Osteocyte (in vitro differentiated cells): ENCODE measurements around the gene SYT7. TPM values are rescaled to one million over a fixed set of nuclear protein-coding genes. Genes with fewer than 3 reads are reported as not detected.

Experiments used
- DNase-seq: peaks from one replicate; pipeline ENCODE4 v3.0.0; 2021; ENCODE audit warnings: mixed read lengths; ENCODE audit not compliant: unreplicated experiment; ENCODE audit errors: extremely low spot score
- H3K27ac Mint-ChIP-seq: one replicate; pipeline ENCODE4 v1.8.0; 2021; ENCODE audit warnings: mild to moderate bottlenecking, mixed read lengths; ENCODE audit not compliant: unreplicated experiment
- H3K27me3 Mint-ChIP-seq: one replicate; pipeline ENCODE4 v1.8.0; 2021; ENCODE audit warnings: mixed read lengths; ENCODE audit not compliant: unreplicated experiment
- H3K36me3 Mint-ChIP-seq: one replicate; pipeline ENCODE4 v1.8.0; 2021; ENCODE audit warnings: mixed read lengths; ENCODE audit not compliant: unreplicated experiment
- H3K4me1 Mint-ChIP-seq: one replicate; pipeline ENCODE4 v1.8.0; 2021; ENCODE audit warnings: mixed read lengths; ENCODE audit not compliant: unreplicated experiment
- H3K4me3 Mint-ChIP-seq: one replicate; pipeline ENCODE4 v1.8.0; 2021; ENCODE audit warnings: mild to moderate bottlenecking, moderate library complexity, mixed read lengths; ENCODE audit not compliant: unreplicated experiment
- H3K9me3 Mint-ChIP-seq: one replicate; pipeline ENCODE4 v1.8.0; 2021; ENCODE audit warnings: mixed read lengths; ENCODE audit not compliant: unreplicated experiment
- long read RNA-seq: library from polyadenylated mRNA; unstranded; transcript quantifications from one replicate; pipeline ENCODE4 v2.0.0, GENCODE V29; 2021
- total RNA-seq: library from RNA; stranded (reverse); gene quantifications from 2 replicates; pipeline ENCODE4 v1.2.1, GENCODE V29; 2021
- TF ChIP-seq, protein P1 (sequence below): fragments of 200-600 bp; sonication (generic); IDR thresholded peaks from 2 replicates; pipeline ENCODE4 v1.5.0; 2021; ENCODE audit warnings: antibody characterized with exemption, mild to moderate bottlenecking, moderate library complexity

SYT7 gene, protein sequence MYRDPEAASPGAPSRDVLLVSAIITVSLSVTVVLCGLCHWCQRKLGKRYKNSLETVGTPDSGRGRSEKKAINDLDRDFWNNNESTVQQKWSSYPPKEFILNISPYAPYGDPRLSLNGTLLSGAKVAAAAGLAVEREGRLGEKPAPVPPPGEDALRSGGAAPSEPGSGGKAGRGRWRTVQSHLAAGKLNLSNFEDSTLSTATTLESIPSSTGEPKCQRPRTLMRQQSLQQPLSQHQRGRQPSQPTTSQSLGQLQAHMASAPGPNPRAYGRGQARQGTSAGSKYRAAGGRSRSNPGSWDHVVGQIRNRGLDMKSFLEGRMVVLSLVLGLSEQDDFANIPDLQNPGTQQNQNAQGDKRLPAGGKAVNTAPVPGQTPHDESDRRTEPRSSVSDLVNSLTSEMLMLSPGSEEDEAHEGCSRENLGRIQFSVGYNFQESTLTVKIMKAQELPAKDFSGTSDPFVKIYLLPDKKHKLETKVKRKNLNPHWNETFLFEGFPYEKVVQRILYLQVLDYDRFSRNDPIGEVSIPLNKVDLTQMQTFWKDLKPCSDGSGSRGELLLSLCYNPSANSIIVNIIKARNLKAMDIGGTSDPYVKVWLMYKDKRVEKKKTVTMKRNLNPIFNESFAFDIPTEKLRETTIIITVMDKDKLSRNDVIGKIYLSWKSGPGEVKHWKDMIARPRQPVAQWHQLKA
- total RNA-seq: 0.10 and 0.11 TPM in 2 replicates
- long read RNA-seq: 0 reads

DNA sequence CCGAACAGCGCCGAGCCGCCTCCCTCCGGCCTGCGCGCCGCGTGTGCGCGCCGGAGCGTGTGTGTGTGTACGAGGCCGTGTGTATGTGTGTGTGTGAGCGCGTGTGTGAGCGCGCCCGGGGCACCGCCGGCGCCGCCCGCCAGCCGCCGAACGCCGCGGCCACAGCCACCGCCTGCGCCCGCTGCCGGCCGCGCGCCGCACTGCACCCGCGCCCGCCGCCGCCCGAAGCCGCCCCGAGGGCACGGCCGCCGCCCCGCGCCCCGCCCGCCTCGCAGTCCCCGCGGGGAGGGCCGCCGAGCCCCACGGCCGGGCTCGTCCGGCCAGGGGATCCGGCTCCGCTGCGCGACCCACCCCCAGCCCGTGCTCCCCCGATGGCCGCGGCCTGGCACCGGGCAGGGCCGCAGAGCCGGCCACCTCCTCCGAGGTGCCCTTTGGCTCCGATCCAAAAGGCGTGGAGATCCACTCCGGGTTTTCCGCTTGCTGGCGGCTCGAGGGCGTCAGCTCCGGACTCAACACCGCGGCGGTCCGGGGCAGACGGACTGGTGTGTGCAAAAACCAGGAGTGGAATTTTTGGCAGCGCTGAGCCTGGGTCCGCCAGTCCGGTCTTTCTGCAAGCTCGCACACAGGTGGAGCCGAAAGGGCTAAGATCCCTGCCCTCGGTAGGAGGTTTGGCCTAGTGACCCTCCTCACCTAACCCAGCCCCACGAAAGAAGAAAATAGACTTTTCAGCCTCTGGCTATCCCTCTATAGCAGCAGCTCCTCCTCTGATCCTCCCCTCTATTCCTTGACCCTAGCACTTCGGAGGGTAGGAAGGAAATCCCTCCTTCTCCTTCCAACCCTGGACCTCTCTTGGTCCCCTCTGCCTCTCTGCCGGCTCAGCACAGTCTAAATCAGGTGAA, at the start of gene SYT7:
Gene SYT7, minus strand, starts transcription at position 47 of the 899 bp plus-strand sequence. CDS start 256 bp downstream, outside the sequence.
- H3K27me3 Mint-ChIP-seq: peaks cover 58% of the 10 kb centered on the region
- H3K4me1 Mint-ChIP-seq: peaks cover 6% of the 10 kb centered on the region

DNA sequence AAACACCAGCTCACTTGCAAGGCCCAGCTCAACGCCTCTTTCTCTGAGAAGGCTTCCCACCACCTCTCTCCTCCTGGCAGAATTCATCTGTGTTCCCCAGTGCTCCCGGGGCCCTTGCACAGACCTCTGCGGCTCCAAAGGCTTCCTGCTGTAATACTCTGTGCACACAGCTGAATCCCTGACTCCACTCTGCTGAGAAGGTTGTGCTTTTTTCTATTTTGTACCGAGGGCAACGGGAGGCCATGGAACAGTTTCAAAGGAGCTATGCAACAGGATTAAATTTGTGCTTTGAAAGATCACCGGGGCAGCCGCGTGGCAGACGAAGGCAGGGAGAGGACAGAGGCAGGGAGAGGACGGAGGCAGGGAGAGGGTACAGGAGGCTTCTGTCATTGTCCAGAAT, 49.2 kb upstream of the SYT7 start:
- H3K27me3 Mint-ChIP-seq: peaks cover 14% of the 10 kb centered on the region
- no peaks in the 10 kb centered on the region for H3K36me3 Mint-ChIP-seq
- TF ChIP-seq, protein P1, sequence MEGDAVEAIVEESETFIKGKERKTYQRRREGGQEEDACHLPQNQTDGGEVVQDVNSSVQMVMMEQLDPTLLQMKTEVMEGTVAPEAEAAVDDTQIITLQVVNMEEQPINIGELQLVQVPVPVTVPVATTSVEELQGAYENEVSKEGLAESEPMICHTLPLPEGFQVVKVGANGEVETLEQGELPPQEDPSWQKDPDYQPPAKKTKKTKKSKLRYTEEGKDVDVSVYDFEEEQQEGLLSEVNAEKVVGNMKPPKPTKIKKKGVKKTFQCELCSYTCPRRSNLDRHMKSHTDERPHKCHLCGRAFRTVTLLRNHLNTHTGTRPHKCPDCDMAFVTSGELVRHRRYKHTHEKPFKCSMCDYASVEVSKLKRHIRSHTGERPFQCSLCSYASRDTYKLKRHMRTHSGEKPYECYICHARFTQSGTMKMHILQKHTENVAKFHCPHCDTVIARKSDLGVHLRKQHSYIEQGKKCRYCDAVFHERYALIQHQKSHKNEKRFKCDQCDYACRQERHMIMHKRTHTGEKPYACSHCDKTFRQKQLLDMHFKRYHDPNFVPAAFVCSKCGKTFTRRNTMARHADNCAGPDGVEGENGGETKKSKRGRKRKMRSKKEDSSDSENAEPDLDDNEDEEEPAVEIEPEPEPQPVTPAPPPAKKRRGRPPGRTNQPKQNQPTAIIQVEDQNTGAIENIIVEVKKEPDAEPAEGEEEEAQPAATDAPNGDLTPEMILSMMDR: no peak
- no peaks in the 10 kb centered on the region for H3K9me3 Mint-ChIP-seq
- H3K4me3 Mint-ChIP-seq: no peak overlapping the region
- DNase-seq: no peak
- peaks cover 7% of the 10 kb centered on the region for H3K4me1 Mint-ChIP-seq
- H3K27ac Mint-ChIP-seq: no peak overlapping the region

More for the DNA sequence above, at the start of gene SYT7:
- Mint-ChIP-seq H3K27ac (no peak within 1 kb of the TSS), H3K36me3 (no peaks in the 10 kb centered on the region), H3K4me3 (peak within 1 kb of the TSS; percentile 75), H3K9me3 (no peaks in the 10 kb centered on the region)
- DNase-seq: peak; percentile 99
- TF ChIP-seq, protein P1: peak; percentile 22

DNA sequence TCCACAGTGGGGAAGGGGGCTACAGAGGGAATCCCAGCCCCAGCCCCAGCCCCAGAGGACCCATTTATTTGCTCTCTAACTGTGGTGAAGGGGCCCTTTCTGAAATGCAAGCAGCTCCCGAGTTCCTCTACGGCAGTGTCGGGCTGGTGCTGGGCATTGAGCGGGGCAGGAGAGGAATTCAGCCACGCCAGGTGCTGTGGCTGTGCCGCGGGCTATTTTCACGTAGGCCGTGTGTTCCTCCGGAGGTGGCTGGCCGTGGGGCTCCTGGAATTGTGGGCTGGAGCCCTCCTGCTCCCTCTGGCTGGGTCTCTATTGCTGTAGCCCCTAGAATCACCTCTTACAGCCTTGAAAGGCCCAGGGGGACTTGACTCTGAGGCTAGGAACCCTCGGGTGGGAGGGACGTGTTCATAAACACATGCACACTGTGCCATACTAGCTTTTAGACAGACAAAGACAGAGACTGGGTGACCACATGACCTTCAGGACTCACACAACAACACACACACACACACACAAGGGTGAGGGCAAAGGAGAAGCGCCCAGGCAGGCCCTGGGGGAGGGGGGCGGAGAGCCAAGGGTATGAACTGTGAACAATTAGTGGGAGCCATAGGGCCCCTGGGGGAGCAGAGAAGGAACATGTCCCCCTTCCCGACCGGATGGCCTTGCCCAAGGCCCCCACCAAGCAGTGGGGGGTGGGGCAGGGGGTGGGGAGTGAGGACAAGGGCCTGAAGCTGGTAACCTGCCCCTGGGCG, 48.4 kb upstream of the SYT7 start:
- no peaks in the 10 kb centered on the region for H3K9me3 Mint-ChIP-seq
- DNase-seq: no peak
- no peak overlapping the region for H3K4me3 Mint-ChIP-seq
- TF ChIP-seq, protein P1: no peak
- H3K4me1 Mint-ChIP-seq: peaks cover 7% of the 10 kb centered on the region
- H3K27ac Mint-ChIP-seq: no peak overlapping the region
- H3K36me3 Mint-ChIP-seq: no peaks in the 10 kb centered on the region
- peaks cover 14% of the 10 kb centered on the region for H3K27me3 Mint-ChIP-seq

DNA sequence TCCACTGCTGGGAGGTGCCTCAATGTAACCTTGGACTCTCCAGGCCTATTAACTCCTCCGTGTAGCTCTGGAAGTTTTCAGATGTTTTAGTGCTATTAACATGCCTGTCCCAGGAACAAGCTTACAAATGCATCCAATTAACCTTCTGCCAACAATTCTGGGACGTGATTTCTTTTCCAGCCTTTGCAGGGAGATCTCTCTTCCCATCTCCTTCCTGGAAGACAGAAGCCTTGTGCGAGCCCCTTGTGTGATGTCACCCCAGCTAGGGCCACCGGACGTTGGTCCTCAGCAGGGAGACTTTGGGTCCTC, 47.7 kb upstream of the SYT7 start:
- Mint-ChIP-seq H3K9me3 (no peaks in the 10 kb centered on the region), H3K4me1 (peaks cover 7% of the 10 kb centered on the region), H3K27me3 (peaks cover 14% of the 10 kb centered on the region), H3K36me3 (no peaks in the 10 kb centered on the region), H3K4me3 (no peak overlapping the region), H3K27ac (no peak overlapping the region)
- no peak for DNase-seq
- TF ChIP-seq, protein P1: no peak
